ENCODE measurements around the gene PARVA.

GRCh38 chr11:12556155-12556554 is 178.8 kb downstream of the PARVA start:
- no peak for TF ChIP-seq CTCF (IDR thresholded peaks at IDR 0.05)
- TF ChIP-seq ZFX (IDR thresholded peaks at IDR 0.05; ENCODE audit: borderline replicate concordance): no peak
